GM23338 (cell line): Measurements from ENCODE around the gene RNF167. TPM values are rescaled to one million over a fixed set of nuclear protein-coding genes. Genes with fewer than 3 reads are reported as not detected.

Experiments used
- ATAC-seq: fragments of 200-7000 bp; cut with Tn5 transposase; 3 replicates; pipeline ENCODE4 v1.9.1; 2020
- DNase-seq: peaks from one replicate; pipeline ENCODE4 v3.0.0-alpha.2; 2015; ENCODE audit warnings: low spot score
- H2AFZ ChIP-seq: fragments of 200-600 bp; sonication (generic); 2 replicates; pipeline ENCODE4 v1.8.0; 2016; ENCODE audit warnings: antibody characterized with exemption, mild to moderate bottlenecking, moderate library complexity
- H3F3A ChIP-seq: fragments of 200-600 bp; sonication (generic); replicated peaks from 2 replicates; pipeline ENCODE4 v1.8.0; 2017; ENCODE audit warnings: antibody characterized with exemption, mixed run types, low read depth
- H3K27ac ChIP-seq: fragments of 200-600 bp; sonication (generic); 2 replicates; pipeline ENCODE4 v1.6.1; 2016; ENCODE audit warnings: low read depth
- H3K27me3 ChIP-seq: fragments of 200-600 bp; sonication (generic); 2 replicates; pipeline ENCODE4 v1.8.0; 2016; ENCODE audit warnings: mild to moderate bottlenecking, mixed run types, moderate library complexity; ENCODE audit not compliant: insufficient read depth
- H3K36me3 ChIP-seq: fragments of 200-600 bp; sonication (generic); 2 replicates; pipeline ENCODE4 v1.8.0; 2016; ENCODE audit warnings: mild to moderate bottlenecking; ENCODE audit not compliant: insufficient read depth
- H3K4me1 ChIP-seq: fragments of 200-600 bp; sonication (generic); 2 replicates; pipeline ENCODE4 v1.8.0; 2016; ENCODE audit warnings: mild to moderate bottlenecking, moderate library complexity; ENCODE audit not compliant: insufficient read depth
- H3K4me2 ChIP-seq: fragments of 200-600 bp; sonication (generic); 2 replicates; pipeline ENCODE4 v1.7.1; 2017; ENCODE audit warnings: mixed run types
- H3K4me3 ChIP-seq: fragments of 200-600 bp; sonication (generic); 2 replicates; pipeline ENCODE4 v1.6.1; 2016; ENCODE audit warnings: mixed run types
- H3K79me2 ChIP-seq: fragments of 200-600 bp; sonication (generic); replicated peaks from 2 replicates; pipeline ENCODE4 v1.8.0; 2017; ENCODE audit warnings: mild to moderate bottlenecking; ENCODE audit not compliant: insufficient read depth
- H3K9me2 ChIP-seq: fragments of 200-600 bp; sonication (generic); 2 replicates; pipeline ENCODE4 v1.8.0; 2017; ENCODE audit not compliant: insufficient read depth
- H4K20me1 ChIP-seq: fragments of 200-600 bp; sonication (generic); replicated peaks from 2 replicates; pipeline ENCODE4 v1.8.0; 2017; ENCODE audit warnings: mild to moderate bottlenecking; ENCODE audit not compliant: insufficient read depth
- H3K27ac Mint-ChIP-seq: 2 replicates; pipeline ENCODE4 v1.8.0; 2020; ENCODE audit warnings: inconsistent platforms, mild to moderate bottlenecking, moderate library complexity, mixed read lengths
- H3K27me3 Mint-ChIP-seq: 3 replicates; pipeline ENCODE4 v1.8.0; 2022; ENCODE audit warnings: low read depth, mild to moderate bottlenecking, moderate library complexity, mixed read lengths, inconsistent platforms; ENCODE audit not compliant: insufficient read depth, poor library complexity
- H3K36me3 Mint-ChIP-seq: 3 replicates; pipeline ENCODE4 v1.8.0; 2021; ENCODE audit warnings: low read depth, mild to moderate bottlenecking, inconsistent platforms, moderate library complexity, mixed read lengths
- H3K4me1 Mint-ChIP-seq: 3 replicates; pipeline ENCODE4 v1.8.0; 2020; ENCODE audit warnings: mild to moderate bottlenecking, inconsistent platforms, mixed read lengths
- H3K4me3 Mint-ChIP-seq: 3 replicates; pipeline ENCODE4 v1.8.0; 2021; ENCODE audit warnings: moderate library complexity, mild to moderate bottlenecking, inconsistent platforms, mixed read lengths
- H3K9me3 Mint-ChIP-seq: 3 replicates; pipeline ENCODE4 v1.8.0; 2020; ENCODE audit warnings: moderate library complexity, mild to moderate bottlenecking, inconsistent platforms, mixed read lengths
- ETS1 ChIP-seq: IDR thresholded peaks from 2 replicates; pipeline ENCODE4 v1.6.1; 2016; ENCODE audit warnings: antibody characterized with exemption
- EZH2phosphoT487 ChIP-seq: fragments of 200-600 bp; sonication (generic); IDR thresholded peaks from one replicate; pipeline ENCODE4 v1.8.1; 2018; ENCODE audit warnings: antibody characterized with exemption; ENCODE audit not compliant: unreplicated experiment
- NANOG ChIP-seq: IDR thresholded peaks from 2 replicates; pipeline ENCODE4 v1.6.1; 2016; ENCODE audit warnings: antibody characterized with exemption, borderline replicate concordance
- REST ChIP-seq: IDR thresholded peaks from one replicate; pipeline ENCODE4 v1.6.1; 2018; ENCODE audit warnings: antibody characterized with exemption; ENCODE audit not compliant: unreplicated experiment
- STAT1 ChIP-seq: IDR thresholded peaks from one replicate; pipeline ENCODE4 v1.6.1; 2016; ENCODE audit warnings: antibody characterized with exemption; ENCODE audit not compliant: unreplicated experiment
- ZNF114 ChIP-seq: fragments of 250-450 bp; sonication (Bioruptor Pico); IDR thresholded peaks from 2 replicates; pipeline ENCODE4 v1.5.0; 2020; ENCODE audit warnings: mild to moderate bottlenecking, moderate library complexity
- ZNF331 ChIP-seq: fragments of 250-450 bp; sonication (Bioruptor Pico); IDR thresholded peaks from 2 replicates; pipeline ENCODE4 v1.5.0; 2020; ENCODE audit warnings: low read depth, mild to moderate bottlenecking, moderate library complexity
- ZNF462 ChIP-seq: fragments of 250-450 bp; sonication (Bioruptor Pico); IDR thresholded peaks from 2 replicates; pipeline ENCODE4 v1.5.0; 2020; ENCODE audit warnings: mild to moderate bottlenecking, moderate library complexity
- polyA plus RNA-seq: library from polyadenylated mRNA; unstranded; fragments of >200 nt; fragmentation: Nextera tagmentation; extraction: Ambion mirVana; gene quantifications from 2 replicates; pipeline ENCODE4 v1.2.1, GENCODE V29; 2016
- total RNA-seq: library from RNA; depleted of rRNA; stranded (reverse); fragments of >200 nt; shearing (Covaris generic); gene quantifications from 2 replicates; pipeline ENCODE4 v1.2.3, GENCODE V29; 2014

RNF167 gene
- total and polyA plus RNA-seq, 2 experiments from 2014 or later, result 61.2 to 84.4 TPM

- no peak for TF ChIP-seq ZNF462 (CRISPR knock-in tag)
- no peak for TF ChIP-seq NANOG
- no peak for TF ChIP-seq EZH2phosphoT487
- no peak for TF ChIP-seq ZNF331 (CRISPR knock-in tag)
- TF ChIP-seq STAT1, result no peak
Measured at GRCh38 chr17:4931963-4932362, 8.1 kb upstream of the RNF167 start, which contains the start of gene GP1BA (continued).

GRCh38 chr17:4932756-4933155, 7.3 kb upstream of the RNF167 start:
- Histone ChIP-seq H3K79me2 (no peaks in the 10 kb centered on the region), H3K36me3 (no peaks in the 10 kb centered on the region; the same call in 1 of the 2 replicates), H3K4me2 (no peak overlapping the region), H3F3A (0 out of 2 replicates have a peak, but pooled peaks cover 4% of the 10 kb centered on the region), H4K20me1 (no peaks in the 10 kb centered on the region), H2AFZ (no peak overlapping the region), H3K27ac (no peak overlapping the region), H3K4me3 (no peak overlapping the region), H3K9me2 (no peaks in the 10 kb centered on the region), H3K4me1 (no peaks in the 10 kb centered on the region), H3K27me3 (no peaks in the 10 kb centered on the region)
- Mint-ChIP-seq H3K4me3 (no peak overlapping the region), H3K27me3 (peaks cover 10% of the 10 kb centered on the region), H3K9me3 (no peaks in the 10 kb centered on the region), H3K4me1 (peaks cover 15% of the 10 kb centered on the region), H3K36me3 (peaks cover 38% of the 10 kb centered on the region), H3K27ac (no peak overlapping the region)
- DNase-seq (no peak), ATAC-seq (no peak)
- TF ChIP-seq REST, result no peak
- TF ChIP-seq EZH2phosphoT487, result no peak
- TF ChIP-seq ETS1, result no peak
- TF ChIP-seq NANOG, result no peak
- TF ChIP-seq ZNF114, result no peak
